WTC11 (cell line): ENCODE results near the gene NT5C. TPM values are rescaled to one million over a fixed set of nuclear protein-coding genes. Genes with fewer than 3 reads are reported as not detected.

Experiments used
- ATAC-seq: fragments of 200-7000 bp; cut with Tn5 transposase; 2 replicates; pipeline ENCODE4 v1.10.0; 2021; ENCODE audit warnings: mild to moderate bottlenecking, moderate library complexity
- CTCF ChIA-PET: fragments of 300-600 bp; sonication (Branson Sonifier 250); formaldehyde crosslinking; loops from one replicate; lab custom pipeline; 2021; ENCODE audit warnings: antibody characterized with exemption; lab: Charles Lee
- POLR2A ChIA-PET: fragments of 350-600 bp; sonication (Branson Sonifier 250); formaldehyde crosslinking; loops from one replicate; lab custom pipeline; 2021; ENCODE audit warnings: antibody characterized with exemption; lab: Charles Lee
- DNase-seq: peaks from one replicate; pipeline ENCODE4 v3.0.0; 2021; ENCODE audit warnings: low spot score
- H3K27ac Mint-ChIP-seq: 2 replicates; pipeline ENCODE4 v1.8.0; 2021; ENCODE audit warnings: mixed read lengths
- H3K27me3 Mint-ChIP-seq: 2 replicates; pipeline ENCODE4 v1.8.0; 2021; ENCODE audit warnings: low read depth, mild to moderate bottlenecking, moderate library complexity, mixed read lengths
- H3K36me3 Mint-ChIP-seq: 2 replicates; pipeline ENCODE4 v1.8.0; 2021; ENCODE audit warnings: mixed read lengths
- H3K4me1 Mint-ChIP-seq: 2 replicates; pipeline ENCODE4 v1.8.0; 2022; ENCODE audit warnings: mixed read lengths
- H3K4me3 Mint-ChIP-seq: 2 replicates; pipeline ENCODE4 v1.8.0; 2021; ENCODE audit warnings: mild to moderate bottlenecking, moderate library complexity, mixed read lengths
- H3K9me3 Mint-ChIP-seq: 2 replicates; pipeline ENCODE4 v1.8.0; 2021; ENCODE audit warnings: mixed read lengths
- ATF1 ChIP-seq: sonication (generic); formaldehyde crosslinking; IDR thresholded peaks from 2 replicates; pipeline ENCODE4 v1.8.1; 2023; ENCODE audit warnings: mild to moderate bottlenecking, moderate library complexity, missing genetic modification reagents
- ELF4 ChIP-seq: sonication (generic); formaldehyde crosslinking; IDR thresholded peaks from 2 replicates; pipeline ENCODE4 v1.8.1; 2022; ENCODE audit warnings: low read depth, mild to moderate bottlenecking, moderate library complexity, missing genetic modification reagents
- ETV6 ChIP-seq: sonication (generic); formaldehyde crosslinking; IDR thresholded peaks from 2 replicates; pipeline ENCODE4 v1.8.1; 2022; ENCODE audit warnings: mild to moderate bottlenecking, missing genetic modification reagents
- HMGA2 ChIP-seq: fragments of 250-450 bp; sonication (Bioruptor Pico); IDR thresholded peaks from 2 replicates; pipeline ENCODE4 v1.4.0; 2021; ENCODE audit warnings: mild to moderate bottlenecking, moderate library complexity
- KAT7 ChIP-seq: sonication (generic); formaldehyde crosslinking; IDR thresholded peaks from 2 replicates; pipeline ENCODE4 v1.8.1; 2023; ENCODE audit warnings: missing genetic modification reagents, mild to moderate bottlenecking, borderline replicate concordance
- MLX ChIP-seq: sonication (generic); formaldehyde crosslinking; IDR thresholded peaks from 2 replicates; pipeline ENCODE4 v1.8.1; 2023; ENCODE audit warnings: mild to moderate bottlenecking, missing genetic modification reagents, moderate library complexity
- NR3C1 ChIP-seq: sonication (generic); formaldehyde crosslinking; conservative IDR thresholded peaks from 2 replicates; pipeline ENCODE4 v1.8.1; 2023; ENCODE audit warnings: low read depth, mild to moderate bottlenecking, missing genetic modification reagents
- SMAD3 ChIP-seq: sonication (generic); formaldehyde crosslinking; IDR thresholded peaks from 2 replicates; pipeline ENCODE4 v1.8.0; 2022; ENCODE audit warnings: missing genetic modification reagents, mild to moderate bottlenecking, borderline replicate concordance
- SOX15 ChIP-seq: fragments of 250-450 bp; sonication (Bioruptor Pico); IDR thresholded peaks from 2 replicates; pipeline ENCODE4 v1.9.0; 2021; ENCODE audit warnings: mild to moderate bottlenecking
- TEAD1 ChIP-seq: sonication (generic); formaldehyde crosslinking; IDR thresholded peaks from 2 replicates; pipeline ENCODE4 v1.8.0; 2022; ENCODE audit warnings: mild to moderate bottlenecking, missing genetic modification reagents
- TEAD4 ChIP-seq: sonication (generic); formaldehyde crosslinking; IDR thresholded peaks from 2 replicates; pipeline ENCODE4 v1.8.0; 2022; ENCODE audit warnings: mild to moderate bottlenecking, missing genetic modification reagents
- ZNF219 ChIP-seq: sonication (generic); formaldehyde crosslinking; IDR thresholded peaks from 2 replicates; pipeline ENCODE4 v1.8.0; 2023; ENCODE audit warnings: missing genetic modification reagents, mild to moderate bottlenecking, borderline replicate concordance
- ZNF232 ChIP-seq: sonication (generic); formaldehyde crosslinking; IDR thresholded peaks from 2 replicates; pipeline ENCODE4 v1.8.0; 2022; ENCODE audit warnings: mild to moderate bottlenecking, missing genetic modification reagents
- ZNF512 ChIP-seq: sonication (generic); formaldehyde crosslinking; IDR thresholded peaks from 2 replicates; pipeline ENCODE4 v1.8.1; 2022; ENCODE audit warnings: missing genetic modification reagents, borderline replicate concordance
- ZNF671 ChIP-seq: fragments of 250-450 bp; sonication (Bioruptor Pico); IDR thresholded peaks from 2 replicates; pipeline ENCODE4 v1.8.0; 2021; ENCODE audit warnings: mild to moderate bottlenecking
- total RNA-seq: library from RNA; stranded (reverse); gene quantifications from 3 replicates; pipeline ENCODE4 v1.2.3, GENCODE V29; 2021
- TF ChIP-seq, protein P1 (sequence below): sonication (generic); formaldehyde crosslinking; IDR thresholded peaks from 2 replicates; pipeline ENCODE4 v1.8.0; 2022; ENCODE audit warnings: mild to moderate bottlenecking, missing genetic modification reagents
- TF ChIP-seq, protein P2 (sequence below): fragments of 250-450 bp; sonication (Bioruptor Pico); IDR thresholded peaks from 2 replicates; pipeline ENCODE4 v2.1.2; 2022; ENCODE audit warnings: mild to moderate bottlenecking, moderate library complexity
- TF ChIP-seq, protein P3 (sequence below): sonication (generic); formaldehyde crosslinking; conservative IDR thresholded peaks from 2 replicates; pipeline ENCODE4 v1.8.1; 2022; ENCODE audit warnings: mild to moderate bottlenecking, missing genetic modification reagents
- TF ChIP-seq, protein P4 (sequence below): sonication (generic); formaldehyde crosslinking; IDR thresholded peaks from 2 replicates; pipeline ENCODE4 v1.8.0; 2022; ENCODE audit warnings: missing genetic modification reagents

NT5C gene
- total RNA-seq, 1 experiment from 2014 or later, result 91.0 TPM

DNA sequence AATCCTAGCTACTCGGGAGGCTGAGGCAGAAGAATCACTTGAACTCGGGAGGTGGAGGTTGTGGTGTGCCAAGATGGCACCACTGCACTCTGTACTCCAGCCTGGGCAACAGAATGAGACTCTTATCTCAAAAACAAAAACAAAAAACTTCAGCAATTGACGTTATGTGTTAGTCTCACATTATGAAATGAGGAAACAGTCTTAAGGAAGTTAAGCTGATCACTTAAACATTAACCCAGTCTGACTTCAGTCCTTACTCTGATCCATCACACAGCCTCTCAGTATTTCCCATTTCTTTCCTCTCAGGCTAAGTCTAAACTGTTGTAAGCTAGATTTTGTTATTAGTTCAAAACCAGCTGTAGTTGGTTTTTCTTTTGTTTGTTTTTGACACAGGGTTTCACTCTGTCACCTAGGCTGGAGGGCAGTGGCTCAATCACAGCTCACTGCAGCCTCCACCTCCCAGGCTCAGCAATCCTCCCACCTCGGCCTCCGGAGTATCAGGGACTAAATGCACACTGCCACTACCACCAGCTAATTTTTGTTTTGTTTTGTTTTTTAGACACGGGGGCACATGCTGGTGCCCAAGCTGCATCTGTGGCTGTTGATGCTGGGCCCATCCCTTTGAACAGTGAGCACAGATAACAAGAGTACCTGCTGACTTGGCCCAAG is 16.5 kb upstream of the NT5C start:
- H3K27ac Mint-ChIP-seq, result no peak overlapping the region
- no peaks in the 10 kb centered on the region for H3K27me3 Mint-ChIP-seq
- peaks cover 64% of the 10 kb centered on the region for H3K36me3 Mint-ChIP-seq
- H3K9me3 Mint-ChIP-seq, result no peaks in the 10 kb centered on the region
- no peak for DNase-seq
- POLR2A ChIA-PET, result no interaction called here
- CTCF ChIA-PET, result interaction anchor here (0.9 kb wide), 1 partner anchor 92 kb away, joined by 3 read pairs; no protein-coding TSS in a partner anchor
- H3K4me1 Mint-ChIP-seq, result peaks cover 25% of the 10 kb centered on the region
- no peak for TF ChIP-seq TEAD1 (CRISPR knock-in tag)
- TF ChIP-seq ZNF232, result no peak
- no peak for TF ChIP-seq TEAD4 (CRISPR knock-in tag)
- TF ChIP-seq, protein P1, sequence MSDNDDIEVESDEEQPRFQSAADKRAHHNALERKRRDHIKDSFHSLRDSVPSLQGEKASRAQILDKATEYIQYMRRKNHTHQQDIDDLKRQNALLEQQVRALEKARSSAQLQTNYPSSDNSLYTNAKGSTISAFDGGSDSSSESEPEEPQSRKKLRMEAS (CRISPR knock-in tag), result no peak
- TF ChIP-seq SMAD3, result no peak
- TF ChIP-seq ELF4, result no peak
- H3K4me3 Mint-ChIP-seq, result no peak overlapping the region
- no peak for ATAC-seq

- peaks cover 11% of the 10 kb centered on the region for H3K4me1 Mint-ChIP-seq
- H3K4me3 Mint-ChIP-seq, result no peak overlapping the region
- 0 out of 2 replicates have a peak overlapping the region, but pooled peaks have one; percentile 52 for H3K27ac Mint-ChIP-seq
- no peak for ATAC-seq
- ChIA-PET POLR2A (no interaction called here), CTCF (interaction anchor here (1.6 to 1.9 kb wide), 2 partner anchors 25 to 33 kb away, joined by 6 to 11 read pairs; no protein-coding TSS in a partner anchor)
- no peaks in the 10 kb centered on the region for H3K27me3 Mint-ChIP-seq
- H3K9me3 Mint-ChIP-seq, result no peaks in the 10 kb centered on the region
- peaks cover 68% of the 10 kb centered on the region for H3K36me3 Mint-ChIP-seq
- no peak for DNase-seq
- TF ChIP-seq ZNF671, result no peak
- TF ChIP-seq, protein P2, sequence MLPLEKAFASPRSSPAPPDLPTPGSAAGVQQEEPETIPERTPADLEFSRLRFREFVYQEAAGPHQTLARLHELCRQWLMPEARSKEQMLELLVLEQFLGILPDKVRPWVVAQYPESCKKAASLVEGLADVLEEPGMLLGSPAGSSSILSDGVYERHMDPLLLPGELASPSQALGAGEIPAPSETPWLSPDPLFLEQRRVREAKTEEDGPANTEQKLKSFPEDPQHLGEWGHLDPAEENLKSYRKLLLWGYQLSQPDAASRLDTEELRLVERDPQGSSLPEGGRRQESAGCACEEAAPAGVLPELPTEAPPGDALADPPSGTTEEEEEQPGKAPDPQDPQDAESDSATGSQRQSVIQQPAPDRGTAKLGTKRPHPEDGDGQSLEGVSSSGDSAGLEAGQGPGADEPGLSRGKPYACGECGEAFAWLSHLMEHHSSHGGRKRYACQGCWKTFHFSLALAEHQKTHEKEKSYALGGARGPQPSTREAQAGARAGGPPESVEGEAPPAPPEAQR, result no peak
- TF ChIP-seq KAT7 (CRISPR knock-in tag), result no peak
- no peak for TF ChIP-seq HMGA2
- TF ChIP-seq ATF1 (CRISPR knock-in tag), result no peak
- TF ChIP-seq ETV6 (CRISPR knock-in tag), result no peak
- TF ChIP-seq ZNF512, result no peak
Observed at GRCh38 chr17:75146592-75146991, 15.1 kb upstream of the NT5C start.

DNA sequence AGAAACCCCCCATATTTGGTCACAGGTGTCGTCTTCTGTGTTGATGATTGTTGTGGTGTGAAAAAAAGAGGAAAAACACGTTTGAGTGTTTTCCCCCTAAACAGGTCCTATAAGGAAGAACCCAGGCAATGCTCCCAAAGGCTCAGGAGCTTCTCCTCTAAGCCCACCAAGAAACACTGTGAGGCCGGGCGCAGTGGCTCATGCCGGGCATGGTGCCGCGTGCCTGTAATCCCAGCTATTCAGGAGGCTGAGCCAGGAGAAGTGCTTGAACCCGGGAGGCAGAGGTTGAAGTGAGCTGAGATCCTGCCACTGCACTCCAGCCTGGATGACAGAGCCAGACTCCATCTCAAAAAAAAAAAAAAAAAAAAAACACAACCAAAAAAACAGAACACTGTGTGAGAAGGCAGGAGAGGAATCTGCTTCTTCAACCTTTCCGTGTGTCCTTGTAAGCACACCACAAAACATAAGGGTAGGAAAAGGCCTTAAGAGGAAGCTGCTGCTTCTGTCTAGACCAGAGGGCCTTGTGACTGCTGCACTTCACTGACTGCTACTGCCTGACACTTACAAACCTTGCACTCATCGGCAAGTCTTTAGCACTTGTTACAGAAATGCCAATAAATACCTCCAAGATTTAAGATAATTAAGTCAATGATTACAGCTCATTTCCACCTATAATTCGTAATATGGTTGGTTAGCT is 13.4 kb upstream of the NT5C start:
- no peaks in the 10 kb centered on the region for H3K27me3 Mint-ChIP-seq
- no peak overlapping the region for H3K4me3 Mint-ChIP-seq
- ATAC-seq (no peak), DNase-seq (no peak)
- ChIA-PET CTCF (interaction anchor here (1.6 to 1.9 kb wide), 4 partner anchors 14 to 95 kb away, joined by 6 to 11 read pairs (median 8); partner anchors contain the start of gene NT5C), POLR2A (interaction anchor here (0.7 kb wide), 4 partner anchors 18 to 922 kb away, joined by 3 to 6 read pairs (median 4); no protein-coding TSS in a partner anchor)
- peaks cover 4% of the 10 kb centered on the region for H3K4me1 Mint-ChIP-seq
- peak overlapping the region; percentile 60; the same call in 1 of the 2 replicates for H3K27ac Mint-ChIP-seq
- no peaks in the 10 kb centered on the region for H3K9me3 Mint-ChIP-seq
- H3K36me3 Mint-ChIP-seq, result peaks cover 83% of the 10 kb centered on the region
- TF ChIP-seq ETV6 (CRISPR knock-in tag) (no peak), ZNF219 (CRISPR knock-in tag) (no peak), MLX (no peak), SOX15 (CRISPR knock-in tag) (no peak), NR3C1 (CRISPR knock-in tag) (no peak)
- TF ChIP-seq, protein P3, sequence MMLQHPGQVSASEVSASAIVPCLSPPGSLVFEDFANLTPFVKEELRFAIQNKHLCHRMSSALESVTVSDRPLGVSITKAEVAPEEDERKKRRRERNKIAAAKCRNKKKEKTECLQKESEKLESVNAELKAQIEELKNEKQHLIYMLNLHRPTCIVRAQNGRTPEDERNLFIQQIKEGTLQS, result no peak
- TF ChIP-seq, protein P4, sequence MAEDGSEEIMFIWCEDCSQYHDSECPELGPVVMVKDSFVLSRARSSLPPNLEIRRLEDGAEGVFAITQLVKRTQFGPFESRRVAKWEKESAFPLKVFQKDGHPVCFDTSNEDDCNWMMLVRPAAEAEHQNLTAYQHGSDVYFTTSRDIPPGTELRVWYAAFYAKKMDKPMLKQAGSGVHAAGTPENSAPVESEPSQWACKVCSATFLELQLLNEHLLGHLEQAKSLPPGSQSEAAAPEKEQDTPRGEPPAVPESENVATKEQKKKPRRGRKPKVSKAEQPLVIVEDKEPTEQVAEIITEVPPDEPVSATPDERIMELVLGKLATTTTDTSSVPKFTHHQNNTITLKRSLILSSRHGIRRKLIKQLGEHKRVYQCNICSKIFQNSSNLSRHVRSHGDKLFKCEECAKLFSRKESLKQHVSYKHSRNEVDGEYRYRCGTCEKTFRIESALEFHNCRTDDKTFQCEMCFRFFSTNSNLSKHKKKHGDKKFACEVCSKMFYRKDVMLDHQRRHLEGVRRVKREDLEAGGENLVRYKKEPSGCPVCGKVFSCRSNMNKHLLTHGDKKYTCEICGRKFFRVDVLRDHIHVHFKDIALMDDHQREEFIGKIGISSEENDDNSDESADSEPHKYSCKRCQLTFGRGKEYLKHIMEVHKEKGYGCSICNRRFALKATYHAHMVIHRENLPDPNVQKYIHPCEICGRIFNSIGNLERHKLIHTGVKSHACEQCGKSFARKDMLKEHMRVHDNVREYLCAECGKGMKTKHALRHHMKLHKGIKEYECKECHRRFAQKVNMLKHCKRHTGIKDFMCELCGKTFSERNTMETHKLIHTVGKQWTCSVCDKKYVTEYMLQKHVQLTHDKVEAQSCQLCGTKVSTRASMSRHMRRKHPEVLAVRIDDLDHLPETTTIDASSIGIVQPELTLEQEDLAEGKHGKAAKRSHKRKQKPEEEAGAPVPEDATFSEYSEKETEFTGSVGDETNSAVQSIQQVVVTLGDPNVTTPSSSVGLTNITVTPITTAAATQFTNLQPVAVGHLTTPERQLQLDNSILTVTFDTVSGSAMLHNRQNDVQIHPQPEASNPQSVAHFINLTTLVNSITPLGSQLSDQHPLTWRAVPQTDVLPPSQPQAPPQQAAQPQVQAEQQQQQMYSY (CRISPR knock-in tag), result no peak
